ENCODE results near the gene TMEM61.

TMEM61 gene

DNA sequence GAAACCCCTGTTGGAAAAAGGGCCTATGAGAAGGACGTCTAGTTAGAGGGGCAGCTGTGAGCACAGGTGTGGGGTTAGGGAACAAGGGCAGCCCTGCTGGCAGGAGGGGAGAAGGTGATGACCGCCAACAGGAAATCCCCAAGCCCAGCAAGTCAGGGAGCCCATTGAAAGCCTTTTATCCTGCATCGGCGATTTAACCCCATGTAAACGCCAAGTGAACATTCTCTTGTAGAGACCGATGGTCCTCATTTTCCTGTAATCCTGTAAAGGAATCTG, 17.2 kb downstream of the TMEM61 start:
- TF ChIP-seq, protein P1, sequence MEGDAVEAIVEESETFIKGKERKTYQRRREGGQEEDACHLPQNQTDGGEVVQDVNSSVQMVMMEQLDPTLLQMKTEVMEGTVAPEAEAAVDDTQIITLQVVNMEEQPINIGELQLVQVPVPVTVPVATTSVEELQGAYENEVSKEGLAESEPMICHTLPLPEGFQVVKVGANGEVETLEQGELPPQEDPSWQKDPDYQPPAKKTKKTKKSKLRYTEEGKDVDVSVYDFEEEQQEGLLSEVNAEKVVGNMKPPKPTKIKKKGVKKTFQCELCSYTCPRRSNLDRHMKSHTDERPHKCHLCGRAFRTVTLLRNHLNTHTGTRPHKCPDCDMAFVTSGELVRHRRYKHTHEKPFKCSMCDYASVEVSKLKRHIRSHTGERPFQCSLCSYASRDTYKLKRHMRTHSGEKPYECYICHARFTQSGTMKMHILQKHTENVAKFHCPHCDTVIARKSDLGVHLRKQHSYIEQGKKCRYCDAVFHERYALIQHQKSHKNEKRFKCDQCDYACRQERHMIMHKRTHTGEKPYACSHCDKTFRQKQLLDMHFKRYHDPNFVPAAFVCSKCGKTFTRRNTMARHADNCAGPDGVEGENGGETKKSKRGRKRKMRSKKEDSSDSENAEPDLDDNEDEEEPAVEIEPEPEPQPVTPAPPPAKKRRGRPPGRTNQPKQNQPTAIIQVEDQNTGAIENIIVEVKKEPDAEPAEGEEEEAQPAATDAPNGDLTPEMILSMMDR (IDR thresholded peaks at IDR 0.05; ENCODE audit: borderline replicate concordance, control extremely low read depth, extremely low read depth, insufficient read depth, missing control alignments), result no peak
- DNase-seq (ENCODE audit: low spot score), result no peak
- in situ Hi-C loops (cut with MboI; ENCODE audit: low sequenced_read_pairs, unreplicated experiment), result loop anchor here (5.0 kb wide), 1 partner anchor 45 kb away; no protein-coding TSS in a partner anchor

DNA sequence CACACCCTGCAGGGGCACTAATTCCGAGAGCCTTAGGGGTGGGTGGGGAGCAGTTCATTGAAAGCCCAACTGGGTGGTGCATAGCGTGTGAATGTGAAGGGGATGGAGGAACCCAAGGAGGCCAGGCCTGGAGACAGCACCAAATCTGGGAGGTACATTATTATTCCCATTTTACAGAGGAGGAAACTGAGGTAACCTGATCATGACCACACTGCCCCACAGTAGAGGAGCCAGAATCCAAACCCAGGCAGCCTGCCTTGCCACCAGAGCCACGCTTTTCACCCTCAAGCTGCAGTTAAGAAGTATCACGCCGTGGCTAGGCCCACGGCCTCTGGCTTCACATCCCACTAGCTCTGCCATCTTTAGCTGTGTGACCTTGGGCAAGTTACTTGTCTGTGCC, 17.7 kb downstream of the TMEM61 start:
- no peak for DNase-seq (ENCODE audit: low spot score)
- in situ Hi-C loops (cut with MboI; ENCODE audit: low sequenced_read_pairs, unreplicated experiment), result loop anchor here (5.0 kb wide), 1 partner anchor 46 kb away; no protein-coding TSS in a partner anchor
- TF ChIP-seq, protein P1 (IDR thresholded peaks at IDR 0.05; ENCODE audit: borderline replicate concordance, control extremely low read depth, extremely low read depth, insufficient read depth, missing control alignments), result no peak

DNA sequence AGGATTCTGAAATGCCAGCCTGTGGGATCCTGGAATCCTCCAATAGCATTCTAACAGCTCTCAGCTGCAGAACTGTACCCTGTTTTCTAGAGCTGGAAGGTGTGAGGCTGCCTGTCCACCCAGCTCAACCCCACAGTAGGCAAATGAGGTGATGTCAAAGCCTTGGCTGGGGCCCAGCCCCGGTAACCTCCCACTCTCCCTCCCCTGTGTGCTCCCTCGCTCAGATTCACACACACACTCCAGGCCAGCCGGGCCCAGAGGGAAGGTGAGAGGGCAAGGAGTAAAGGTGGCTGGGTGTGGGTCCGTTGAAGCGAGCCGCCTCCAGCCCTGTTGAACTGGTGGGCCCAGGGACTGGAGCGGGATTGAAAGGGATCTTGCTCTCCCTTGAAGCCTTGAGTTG, 18.2 kb downstream of the TMEM61 start, which contains the start of gene BSND:
Gene BSND (plus strand): TSS at position 257 of the 400 bp plus-strand sequence. CDS start 254 bp downstream, outside the sequence.
- DNase-seq (ENCODE audit: low spot score), result peak; percentile 67
- TF ChIP-seq, protein P1 (IDR thresholded peaks at IDR 0.05; ENCODE audit: borderline replicate concordance, control extremely low read depth, extremely low read depth, insufficient read depth, missing control alignments), result no peak
- in situ Hi-C loops (cut with MboI; ENCODE audit: low sequenced_read_pairs, unreplicated experiment), result loop anchor here (5.0 kb wide), 1 partner anchor 46 kb away; no protein-coding TSS in a partner anchor

DNA sequence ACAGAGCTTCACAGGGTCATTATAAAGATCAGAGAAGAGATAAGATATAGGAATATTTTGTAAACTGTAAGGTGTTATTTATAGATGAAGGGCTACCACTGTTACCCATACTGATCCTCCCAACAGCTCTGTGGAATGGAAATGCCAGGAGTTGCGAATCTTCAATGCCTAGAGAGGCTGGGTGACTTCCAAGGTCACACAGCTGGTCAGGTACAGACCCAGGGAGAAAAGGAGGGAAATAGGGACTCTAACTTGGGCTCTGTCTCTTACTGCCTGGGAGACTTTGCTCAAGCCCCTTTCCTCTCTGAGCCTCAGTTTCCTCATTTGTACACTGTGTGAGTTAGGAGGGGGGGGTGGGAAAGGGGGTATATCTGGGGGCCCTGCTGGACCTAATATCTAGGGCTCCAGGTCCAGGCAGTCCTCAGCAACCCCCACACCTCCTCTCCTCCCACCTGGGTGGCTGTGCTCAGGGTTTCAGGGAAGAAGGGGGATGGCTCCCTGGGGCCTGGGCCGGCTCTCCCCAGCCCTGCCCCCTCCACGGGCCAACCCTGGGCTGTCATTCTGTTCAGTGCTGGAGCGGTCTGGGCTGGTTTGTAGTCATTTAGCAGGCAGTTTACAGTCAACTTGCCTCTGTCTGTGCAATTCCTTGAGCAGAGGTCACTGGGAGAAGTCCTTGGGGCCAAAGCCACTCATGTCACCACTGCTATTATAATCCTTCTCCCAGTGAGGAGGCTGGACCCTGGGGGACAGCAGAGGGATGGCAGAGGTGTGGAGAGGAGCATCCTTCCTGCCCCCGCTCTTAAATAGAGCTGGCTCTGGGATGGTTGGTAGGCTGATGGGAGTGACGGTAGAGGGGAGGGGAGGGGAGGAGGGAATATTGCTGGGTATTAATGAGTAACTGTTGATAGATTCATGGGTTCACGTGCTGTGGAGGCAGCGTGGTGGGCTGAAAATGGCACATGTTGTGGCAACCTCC, 20.0 kb downstream of the TMEM61 start:
- TF ChIP-seq, protein P1 (IDR thresholded peaks at IDR 0.05; ENCODE audit: borderline replicate concordance, control extremely low read depth, extremely low read depth, insufficient read depth, missing control alignments), result no peak
- in situ Hi-C loops (cut with MboI; ENCODE audit: low sequenced_read_pairs, unreplicated experiment), result no loop called here
- no peak for DNase-seq (ENCODE audit: low spot score)

DNA sequence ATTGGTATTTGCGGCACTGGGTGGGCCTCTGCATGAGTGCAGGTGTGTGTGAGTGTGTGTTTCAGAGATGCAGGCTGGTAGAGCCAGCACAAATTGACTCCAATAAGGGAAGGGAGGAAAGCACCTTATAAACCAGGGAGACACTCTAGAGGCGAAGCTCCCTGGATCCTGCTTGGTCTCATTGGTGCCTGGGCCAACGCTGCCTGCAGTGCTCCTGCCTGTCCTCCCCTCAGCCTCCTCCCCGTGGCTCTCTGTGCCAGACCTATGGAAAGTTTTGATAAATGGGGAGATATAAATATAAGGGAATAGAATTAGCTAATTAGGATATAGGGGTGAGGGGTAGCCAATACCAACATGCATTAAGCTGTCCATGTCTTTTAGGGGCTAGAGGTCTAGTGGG, 20.9 kb downstream of the TMEM61 start:
- in situ Hi-C loops (cut with MboI; ENCODE audit: low sequenced_read_pairs, unreplicated experiment), result no loop called here
- TF ChIP-seq, protein P1 (IDR thresholded peaks at IDR 0.05; ENCODE audit: borderline replicate concordance, control extremely low read depth, extremely low read depth, insufficient read depth, missing control alignments), result no peak
- no peak for DNase-seq (ENCODE audit: low spot score)

DNA sequence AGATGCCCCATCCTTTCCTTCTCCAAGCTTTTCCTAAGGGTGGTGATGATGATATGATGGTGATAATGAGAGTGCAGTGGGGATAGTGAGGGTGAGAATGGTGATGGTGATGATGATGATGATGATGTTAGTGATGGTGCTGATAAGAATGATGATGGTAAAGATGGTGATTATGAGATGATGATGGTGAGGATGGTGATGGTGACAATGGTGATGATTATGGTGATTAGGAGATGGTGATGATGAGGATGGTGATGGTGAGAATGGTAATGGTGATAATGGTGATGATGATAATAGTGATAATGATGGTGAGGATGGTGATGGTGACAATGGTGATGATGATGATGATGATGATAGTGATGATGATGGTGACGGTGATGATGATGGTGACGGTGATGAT, 22.3 kb downstream of the TMEM61 start:
- in situ Hi-C loops (cut with MboI; ENCODE audit: low sequenced_read_pairs, unreplicated experiment), result no loop called here
- TF ChIP-seq, protein P1 (IDR thresholded peaks at IDR 0.05; ENCODE audit: borderline replicate concordance, control extremely low read depth, extremely low read depth, insufficient read depth, missing control alignments), result no peak
- DNase-seq (ENCODE audit: low spot score), result no peak
